ENCODE results near the gene COQ8A. TPM values are rescaled to one million over a fixed set of nuclear protein-coding genes. Genes with fewer than 3 reads are reported as not detected.
A peak's percentile ranks its signal among the peaks of the same experiment; 100 is the strongest.

Gene COQ8A
- total and polyA plus RNA-seq, 2 donors from 2014 or later: 29.4 to 44.1 TPM

GRCh38 chr1:226945106-226945857, 5.2 kb downstream of the COQ8A start:
- FAIRE-seq (no peak), DNase-seq (peak in 4 of 5 donors; percentile 41 to 68 (median 62))
- peak overlapping the region; percentile 79 to 80 for H3K27ac ChIP-seq (ENCODE audit: low read depth in 2 of 2, low read length in 2 of 2)
- H3K4me3 ChIP-seq (ENCODE audit: low read length in 3 of 3): peak overlapping the region in 1 of 3 donors; percentile 12
- no peak for TF ChIP-seq CTCF (IDR thresholded peaks at IDR 0.05; ENCODE audit: borderline replicate concordance, extremely low read depth, insufficient read depth)
- intact Hi-C loops (cut with DNase I): no loop called here
- H3K9ac ChIP-seq (ENCODE audit: low read length in 3 of 3): peak overlapping the region in 1 of 3 donors; percentile 59
- H3K4me1 ChIP-seq (ENCODE audit: control insufficient read depth in 2 of 3, insufficient read depth in 2 of 3, low read depth in 1 of 3, low read length in 3 of 3): peaks cover 0 to 52% (median 34%) of the 10 kb centered on the region in 3 donors
- no peaks in the 10 kb centered on the region for H3K9me3 ChIP-seq (ENCODE audit: control insufficient read depth in 2 of 3, insufficient read depth in 1 of 3, low read length in 3 of 3)
- H3K27me3 ChIP-seq (ENCODE audit: control insufficient read depth, insufficient read depth, low read length): no peaks in the 10 kb centered on the region
- H3K36me3 ChIP-seq (ENCODE audit: control insufficient read depth in 2 of 3, insufficient read depth in 3 of 3, low read length in 3 of 3): no peaks in the 10 kb centered on the region

- Histone ChIP-seq H3K9ac (ENCODE audit: low read length in 3 of 3) (peak overlapping the region in 1 of 3 donors; percentile 59), H3K36me3 (ENCODE audit: control insufficient read depth in 2 of 3, insufficient read depth in 3 of 3, low read length in 3 of 3) (no peaks in the 10 kb centered on the region), H3K4me1 (ENCODE audit: control insufficient read depth in 2 of 3, insufficient read depth in 2 of 3, low read depth in 1 of 3, low read length in 3 of 3) (peaks cover 0 to 51% (median 33%) of the 10 kb centered on the region in 3 donors), H3K9me3 (ENCODE audit: control insufficient read depth in 2 of 3, insufficient read depth in 1 of 3, low read length in 3 of 3) (no peaks in the 10 kb centered on the region), H3K27ac (ENCODE audit: low read depth in 2 of 2, low read length in 2 of 2) (peak overlapping the region; percentile 79 to 80), H3K27me3 (ENCODE audit: control insufficient read depth, insufficient read depth, low read length) (no peaks in the 10 kb centered on the region), H3K4me3 (ENCODE audit: low read length in 3 of 3) (peak overlapping the region in 1 of 3 donors; percentile 12)
- no peak for TF ChIP-seq CTCF (IDR thresholded peaks at IDR 0.05; ENCODE audit: borderline replicate concordance, extremely low read depth, insufficient read depth)
- intact Hi-C loops (cut with DNase I): no loop called here
- FAIRE-seq (no peak), DNase-seq (no peak)
These were observed 5.8 kb downstream of the COQ8A start for GRCh38 chr1:226945858-226946245.

GRCh38 chr1:226946285-226946684, 6.2 kb downstream of the COQ8A start:
- intact Hi-C loops (cut with DNase I): no loop called here
- H3K4me3 ChIP-seq (ENCODE audit: low read length in 3 of 3): peak overlapping the region in 1 of 3 donors; percentile 12
- H3K9me3 ChIP-seq (ENCODE audit: control insufficient read depth in 2 of 3, insufficient read depth in 1 of 3, low read length in 3 of 3): no peaks in the 10 kb centered on the region
- FAIRE-seq (no peak), DNase-seq (peak in 1 of 5 donors; percentile 36)
- peak overlapping the region in 1 of 3 donors; percentile 59 for H3K9ac ChIP-seq (ENCODE audit: low read length in 3 of 3)
- no peak for TF ChIP-seq CTCF (IDR thresholded peaks at IDR 0.05; ENCODE audit: borderline replicate concordance, extremely low read depth, insufficient read depth)
- no peaks in the 10 kb centered on the region for H3K36me3 ChIP-seq (ENCODE audit: control insufficient read depth in 2 of 3, insufficient read depth in 3 of 3, low read length in 3 of 3)
- no peaks in the 10 kb centered on the region for H3K27me3 ChIP-seq (ENCODE audit: control insufficient read depth, insufficient read depth, low read length)
- peak overlapping the region; percentile 79 to 80 for H3K27ac ChIP-seq (ENCODE audit: low read depth in 2 of 2, low read length in 2 of 2)
- peaks cover 0 to 48% (median 29%) of the 10 kb centered on the region in 3 donors for H3K4me1 ChIP-seq (ENCODE audit: control insufficient read depth in 2 of 3, insufficient read depth in 2 of 3, low read depth in 1 of 3, low read length in 3 of 3)
